K562 treated with DMSO at 1 percent for 24 hours (cell line): ENCODE results near the gene OR6K2. TPM values are rescaled to one million over a fixed set of nuclear protein-coding genes. Genes with fewer than 3 reads are reported as not detected.

Experiments used
- total RNA-seq: library from RNA; unstranded; fragments of 300-600 nt; gene quantifications from 2 replicates; pipeline ENCODE4 v1.2.3, GENCODE V29; 2022; ENCODE audit warnings: low read depth; ENCODE audit not compliant: insufficient read depth

Gene OR6K2, protein sequence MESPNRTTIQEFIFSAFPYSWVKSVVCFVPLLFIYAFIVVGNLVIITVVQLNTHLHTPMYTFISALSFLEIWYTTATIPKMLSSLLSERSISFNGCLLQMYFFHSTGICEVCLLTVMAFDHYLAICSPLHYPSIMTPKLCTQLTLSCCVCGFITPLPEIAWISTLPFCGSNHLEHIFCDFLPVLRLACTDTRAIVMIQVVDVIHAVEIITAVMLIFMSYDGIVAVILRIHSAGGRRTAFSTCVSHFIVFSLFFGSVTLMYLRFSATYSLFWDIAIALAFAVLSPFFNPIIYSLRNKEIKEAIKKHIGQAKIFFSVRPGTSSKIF
- not detected in 2 replicates for total RNA-seq

DNA sequence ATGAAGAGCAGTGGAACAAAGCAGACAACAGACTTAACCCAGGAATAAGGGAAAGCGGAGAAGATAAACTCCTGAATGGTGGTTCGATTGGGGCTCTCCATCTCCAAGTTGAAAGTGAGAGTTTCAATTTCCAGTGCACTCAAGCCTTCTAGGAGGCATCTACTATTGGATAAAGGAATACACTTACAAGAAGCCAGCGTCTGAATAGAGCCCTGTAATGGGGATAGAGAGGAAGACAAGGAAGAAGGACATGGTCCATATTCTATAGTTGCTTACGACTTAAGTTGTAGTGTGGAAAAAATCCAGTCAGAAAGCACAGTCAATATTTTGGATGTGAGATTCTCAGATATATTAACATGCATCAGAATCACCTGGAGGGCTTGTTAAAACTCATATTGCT, at the start of gene OR6K2:
Gene OR6K2 (minus strand): TSS at position 101 of the 400 bp plus-strand sequence. CDS start 0 bp downstream, at position 101.

DNA sequence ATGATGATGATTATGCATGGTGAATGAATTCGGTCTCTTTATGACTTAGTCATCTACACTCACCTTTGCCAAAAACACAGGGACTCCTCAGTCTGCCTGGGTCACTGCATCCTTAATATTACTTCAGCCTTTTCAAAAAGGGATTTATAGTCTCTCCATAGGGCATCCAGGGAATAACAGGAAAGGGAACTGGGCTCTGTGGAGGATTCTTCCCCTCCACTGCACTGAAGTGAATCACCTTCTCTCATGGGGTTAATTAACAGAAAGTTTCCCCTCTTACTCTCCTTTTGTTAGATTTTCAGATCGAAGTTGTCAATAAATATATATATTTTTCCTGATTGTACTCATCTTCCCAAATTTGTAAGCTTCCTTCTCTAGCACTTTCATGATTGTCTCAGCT, 20.2 kb upstream of the OR6K2 start, which contains the start of gene OR6K3:
Gene OR6K3 (minus strand): TSS at position 101 of the 400 bp plus-strand sequence. CDS start 2,605 bp downstream, outside the sequence.

DNA sequence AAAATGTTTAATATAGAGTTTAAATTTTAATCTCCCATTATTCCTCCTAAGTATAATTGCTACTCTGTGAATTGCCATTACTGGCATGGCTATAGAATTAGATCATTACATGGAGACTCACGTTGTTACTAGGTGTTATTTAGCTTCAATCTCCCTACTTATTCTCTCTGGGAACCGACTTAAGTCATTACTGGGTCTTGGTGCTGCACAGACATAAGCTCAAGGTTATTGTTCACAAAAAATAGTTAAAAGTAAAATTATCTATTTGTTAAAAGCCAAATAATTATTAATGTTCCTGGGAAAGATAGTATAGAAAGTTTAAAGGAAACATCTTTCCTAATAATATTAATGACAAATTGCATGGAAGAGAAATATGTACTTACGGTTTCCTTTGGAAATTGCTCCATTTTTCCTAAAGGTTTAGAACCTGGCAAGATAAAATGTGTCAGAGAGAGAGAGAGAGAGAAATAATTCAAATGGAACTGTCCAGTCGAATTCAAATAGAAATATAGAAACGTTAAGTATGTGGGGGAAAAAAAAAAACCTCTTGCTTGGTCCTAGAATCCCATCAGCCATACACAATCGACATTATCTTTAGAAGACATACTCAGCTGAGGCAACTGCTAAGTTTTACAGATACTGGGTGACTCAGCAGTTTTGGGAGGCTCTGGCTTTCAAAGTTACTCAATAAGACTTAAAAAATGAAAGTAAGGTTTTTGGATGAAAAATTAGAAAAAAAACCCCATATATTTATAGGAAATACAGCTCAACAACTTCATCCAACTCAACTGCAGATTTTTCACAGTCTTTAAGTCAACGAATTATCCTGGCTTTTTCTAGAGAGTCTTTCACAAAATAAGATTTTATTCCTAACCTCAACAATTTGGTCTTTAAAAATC, 14.1 kb downstream of the OR6K2 start, which contains the start of gene SPTA1:
Gene SPTA1 (minus strand): TSS at position 605 of the 899 bp plus-strand sequence. CDS start 198 bp downstream, at position 407.

Other genes with a start within 250 kb of the OR6K2 start
- not detected in 2 replicates for gene OR10K1, start 238.8 kb downstream of the OR6K2 start, total RNA-seq
- not detected in 2 replicates for gene OR10R2, start 228.4 kb downstream of the OR6K2 start, total RNA-seq
- not detected in 2 replicates for gene OR6Y1, start 146.2 kb downstream of the OR6K2 start, total RNA-seq
- not detected in 2 replicates for gene OR6P1, start 130.1 kb downstream of the OR6K2 start, total RNA-seq
- not detected in 2 replicates for gene OR10X1, start 120.8 kb downstream of the OR6K2 start, total RNA-seq
- 0.10 and 0.24 TPM in 2 replicates for gene OR10Z1, start 95.4 kb downstream of the OR6K2 start, total RNA-seq
- gene SPTA1, start 13.9 kb downstream of the OR6K2 start, total RNA-seq: 11.0 and 19.1 TPM in 2 replicates
- gene OR6K3, start 20.1 kb upstream of the OR6K2 start, total RNA-seq: not detected in 2 replicates
- gene OR6K6, start 54.1 kb upstream of the OR6K2 start, total RNA-seq: not detected in 2 replicates
- not detected in 2 replicates for gene OR6N1, start 71.5 kb upstream of the OR6K2 start, total RNA-seq
- not detected in 2 replicates for gene OR6N2, start 80.6 kb upstream of the OR6K2 start, total RNA-seq
- not detected in 2 replicates for gene MNDA, start 130.7 kb upstream of the OR6K2 start, total RNA-seq
- gene PYHIN1, start 230.9 kb upstream of the OR6K2 start, total RNA-seq: not detected in 2 replicates